ENCODE data around the gene ACOX2.

The ACOX2 gene

DNA sequence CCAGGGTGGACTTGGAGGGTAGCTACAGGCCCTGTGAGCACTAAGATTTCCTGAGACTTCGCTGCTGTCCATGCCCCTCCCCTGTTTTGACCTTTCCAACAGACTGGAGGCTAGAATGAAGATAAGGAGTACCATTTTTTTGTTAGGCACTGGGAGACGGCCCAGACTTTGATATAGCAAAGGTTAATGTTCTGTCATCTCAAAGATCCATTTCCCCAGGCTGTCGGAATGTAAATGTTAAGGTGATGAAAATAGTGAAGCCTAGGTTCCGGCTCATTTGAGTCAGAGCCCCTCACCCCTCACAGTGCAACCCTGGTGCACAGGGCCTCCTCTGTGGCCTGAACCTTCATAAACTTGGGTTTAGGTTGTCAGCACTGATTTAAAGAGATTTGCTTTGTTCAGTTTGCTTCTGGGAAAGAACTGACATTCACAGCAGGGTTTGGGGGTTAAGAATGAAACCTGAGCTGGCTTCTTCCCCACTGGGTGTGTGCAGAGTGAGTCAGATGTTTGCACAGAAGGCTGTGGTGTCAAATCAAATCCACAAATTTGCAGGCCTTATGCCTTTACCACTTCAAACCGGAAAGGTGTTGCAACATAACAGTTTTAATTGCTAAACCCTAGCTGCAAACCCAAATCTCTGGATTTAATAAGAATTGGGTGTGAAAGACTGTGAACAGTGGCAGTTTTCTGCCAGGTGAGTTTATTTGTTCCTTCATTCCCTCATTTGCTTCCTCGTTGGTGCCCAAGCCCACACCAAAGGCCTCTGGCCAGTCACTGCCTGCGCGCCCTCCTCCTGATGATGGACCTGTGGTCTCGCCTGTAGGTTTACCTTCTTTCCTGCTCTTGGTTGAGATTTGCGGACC is 65.7 kb downstream of the ACOX2 start:
- Histone ChIP-seq H3K4me3 (peak overlapping the region; percentile 30; the same call in 1 of the 2 replicates), H3K36me3 (ENCODE audit: insufficient read depth, low read length) (no peaks in the 10 kb centered on the region), H3K9ac (ENCODE audit: insufficient read length) (no peak overlapping the region), H3K27ac (peak overlapping the region; percentile 70; the same call in 1 of the 2 replicates), H3K9me3 (ENCODE audit: low read depth, low read length) (no peaks in the 10 kb centered on the region)
- no peak for TF ChIP-seq EZH2 (IDR thresholded peaks at IDR 0.05)
- TF ChIP-seq POLR2AphosphoS5 (IDR thresholded peaks at IDR 0.05; ENCODE audit: borderline replicate concordance, low read depth, low read length) = peak; percentile 40
- peak; percentile 67 for DNase-seq (ENCODE audit: low read depth, low spot score)

DNA sequence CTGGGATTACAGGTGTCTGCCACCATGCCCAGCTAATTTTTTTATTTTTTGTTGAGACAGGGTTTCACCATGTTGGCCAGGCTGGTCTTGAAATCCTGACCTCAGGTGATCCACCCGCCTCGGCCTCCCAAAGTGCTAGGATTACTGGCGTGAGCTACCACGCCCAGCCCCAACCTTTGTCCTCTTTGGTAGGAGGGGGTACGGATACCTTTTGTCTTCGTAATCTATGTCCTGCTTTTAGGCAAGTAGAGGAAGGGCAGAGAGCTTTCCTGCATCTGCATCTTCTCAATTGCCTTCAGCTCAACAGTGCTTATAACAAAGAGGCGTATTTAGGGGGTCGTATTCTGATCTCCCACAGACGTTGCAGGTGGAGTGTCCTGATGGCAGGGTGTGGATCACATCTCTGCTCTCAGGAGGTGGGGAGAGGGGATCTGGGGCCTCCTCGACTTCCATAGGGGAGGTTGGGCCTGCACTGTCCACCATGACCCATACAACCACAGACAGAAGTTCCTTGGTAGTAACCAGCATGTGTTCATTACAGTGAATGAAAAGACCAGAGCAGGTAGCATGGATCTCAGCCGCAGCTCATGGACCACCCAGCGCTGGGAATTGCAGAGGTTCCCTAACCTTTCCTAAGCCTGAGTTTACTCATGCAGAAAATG is 66.5 kb downstream of the ACOX2 start:
- DNase-seq (ENCODE audit: low read depth, low spot score) = no peak
- Histone ChIP-seq H3K36me3 (ENCODE audit: insufficient read depth, low read length) (no peaks in the 10 kb centered on the region), H3K4me3 (peak overlapping the region; percentile 30; the same call in 1 of the 2 replicates), H3K9me3 (ENCODE audit: low read depth, low read length) (no peaks in the 10 kb centered on the region), H3K27ac (peak overlapping the region; percentile 70; the same call in 1 of the 2 replicates), H3K9ac (ENCODE audit: insufficient read length) (no peak overlapping the region)
- TF ChIP-seq EZH2 (IDR thresholded peaks at IDR 0.05) (no peak), FOXP2 (optimal IDR thresholded peaks at IDR 0.05; ENCODE audit: control extremely low read depth, extremely low read length, insufficient read depth) (no peak), POLR2AphosphoS5 (IDR thresholded peaks at IDR 0.05; ENCODE audit: borderline replicate concordance, low read depth, low read length) (no peak)

DNA sequence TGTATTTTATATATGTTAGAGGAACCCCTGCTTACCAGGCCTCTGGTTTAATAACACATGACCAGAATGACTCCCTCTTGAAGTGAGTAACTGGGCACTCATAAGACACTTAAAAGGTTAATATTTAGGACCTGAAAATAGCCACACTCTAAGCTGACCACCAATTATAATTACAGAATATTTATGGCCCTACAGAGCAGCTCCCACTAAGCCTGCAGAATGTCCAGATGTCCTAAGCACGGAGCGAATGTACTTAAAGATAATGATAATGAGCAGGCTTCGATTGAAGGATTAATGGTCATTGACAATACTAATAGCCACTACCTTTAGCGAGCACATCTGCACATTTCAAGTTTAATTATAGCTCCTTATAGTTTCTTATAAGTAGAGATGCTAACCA is 67.9 kb downstream of the ACOX2 start:
- DNase-seq (ENCODE audit: low read depth, low spot score) = no peak
- no peaks in the 10 kb centered on the region for H3K9me3 ChIP-seq (ENCODE audit: low read depth, low read length)
- no peak overlapping the region for H3K4me3 ChIP-seq
- no peaks in the 10 kb centered on the region for H3K36me3 ChIP-seq (ENCODE audit: insufficient read depth, low read length)
- H3K27ac ChIP-seq = no peak overlapping the region
- no peak for TF ChIP-seq EZH2 (IDR thresholded peaks at IDR 0.05)
- TF ChIP-seq POLR2AphosphoS5 (IDR thresholded peaks at IDR 0.05; ENCODE audit: borderline replicate concordance, low read depth, low read length) = no peak
- TF ChIP-seq FOXP2 (optimal IDR thresholded peaks at IDR 0.05; ENCODE audit: control extremely low read depth, extremely low read length, insufficient read depth) = no peak
- H3K9ac ChIP-seq (ENCODE audit: insufficient read length) = no peak overlapping the region

DNA sequence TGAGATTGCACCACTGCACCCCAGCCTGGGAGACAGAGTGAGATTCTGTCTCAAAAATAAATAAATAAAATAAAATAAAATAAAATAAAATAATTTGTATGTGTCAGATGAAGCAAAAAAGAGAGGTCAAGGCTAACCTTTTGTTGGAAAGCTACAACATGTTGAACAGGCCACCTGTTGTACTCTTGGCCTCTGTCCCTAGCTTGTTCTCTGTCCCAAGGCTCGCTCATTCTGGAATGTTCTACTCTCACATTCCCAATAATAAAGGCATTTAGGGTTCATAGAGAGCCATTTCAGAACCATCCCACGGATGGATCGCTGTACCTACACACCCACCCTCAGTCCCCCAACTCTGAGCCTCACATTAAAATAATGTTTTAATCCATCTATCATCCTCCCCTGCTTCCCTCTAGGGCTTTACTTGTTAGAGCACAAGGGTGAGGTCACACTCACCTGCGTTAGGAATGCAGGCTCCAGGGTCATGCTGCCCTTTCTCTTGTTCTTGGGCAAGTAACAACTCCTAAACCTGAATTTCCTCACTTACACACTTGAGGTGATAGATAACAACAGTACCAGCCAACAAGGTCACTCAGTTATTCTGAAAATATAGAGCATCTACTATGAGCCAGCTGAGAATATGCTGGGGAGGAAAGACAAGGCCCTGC is 70.0 kb downstream of the ACOX2 start:
- Histone ChIP-seq H3K27ac (no peak overlapping the region), H3K36me3 (ENCODE audit: insufficient read depth, low read length) (no peaks in the 10 kb centered on the region), H3K4me3 (no peak overlapping the region), H3K9ac (ENCODE audit: insufficient read length) (no peak overlapping the region), H3K9me3 (ENCODE audit: low read depth, low read length) (no peaks in the 10 kb centered on the region)
- no peak for DNase-seq (ENCODE audit: low read depth, low spot score)
- TF ChIP-seq EZH2 (IDR thresholded peaks at IDR 0.05) (no peak), POLR2AphosphoS5 (IDR thresholded peaks at IDR 0.05; ENCODE audit: borderline replicate concordance, low read depth, low read length) (no peak), FOXP2 (optimal IDR thresholded peaks at IDR 0.05; ENCODE audit: control extremely low read depth, extremely low read length, insufficient read depth) (no peak)

DNA sequence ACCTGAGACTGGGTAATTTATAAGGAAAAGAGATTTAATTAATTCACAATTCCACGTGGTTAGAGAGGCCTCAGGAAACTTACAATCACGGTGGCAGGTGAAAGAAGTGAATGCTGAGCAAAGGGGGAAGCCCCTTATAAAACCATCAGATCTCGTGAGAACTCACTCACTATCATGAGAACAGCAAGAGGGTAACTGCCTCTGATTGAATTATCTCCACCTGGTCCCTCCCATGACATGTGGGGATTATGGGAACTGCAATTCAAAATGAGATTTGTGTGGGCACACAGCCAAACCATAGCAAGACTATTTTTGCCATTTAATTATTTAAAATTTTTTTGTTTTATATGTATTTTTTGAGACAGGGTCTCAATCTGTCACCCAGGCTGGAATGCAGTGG is 72.1 kb downstream of the ACOX2 start:
- Histone ChIP-seq H3K4me3 (no peak overlapping the region), H3K27ac (no peak overlapping the region), H3K36me3 (ENCODE audit: insufficient read depth, low read length) (no peaks in the 10 kb centered on the region), H3K9ac (ENCODE audit: insufficient read length) (no peak overlapping the region), H3K9me3 (ENCODE audit: low read depth, low read length) (no peaks in the 10 kb centered on the region)
- TF ChIP-seq EZH2 (IDR thresholded peaks at IDR 0.05) (no peak), POLR2AphosphoS5 (IDR thresholded peaks at IDR 0.05; ENCODE audit: borderline replicate concordance, low read depth, low read length) (no peak), FOXP2 (optimal IDR thresholded peaks at IDR 0.05; ENCODE audit: control extremely low read depth, extremely low read length, insufficient read depth) (no peak)
- DNase-seq (ENCODE audit: low read depth, low spot score) = no peak

DNA sequence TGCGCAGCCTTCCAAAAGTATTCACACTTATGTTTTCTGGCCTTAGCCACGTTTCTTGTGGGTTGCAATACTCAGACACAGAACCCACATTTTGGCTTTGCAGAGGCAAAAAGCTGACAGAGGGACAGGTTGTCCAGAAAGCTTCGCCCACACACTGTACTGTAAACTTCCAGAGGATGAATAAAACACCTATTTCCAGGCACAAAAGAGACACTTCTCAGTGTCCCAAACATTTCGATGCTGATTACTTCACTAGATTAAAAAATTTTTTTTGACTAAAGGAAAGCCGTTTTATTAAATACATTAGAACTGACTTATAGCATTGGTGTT is 73.1 kb downstream of the ACOX2 start:
- DNase-seq (ENCODE audit: low read depth, low spot score) = no peak
- Histone ChIP-seq H3K27ac (peak overlapping the region; percentile 78; the same call in 1 of the 2 replicates), H3K4me3 (no peak overlapping the region), H3K9me3 (ENCODE audit: low read depth, low read length) (no peaks in the 10 kb centered on the region), H3K9ac (ENCODE audit: insufficient read length) (no peak overlapping the region), H3K36me3 (ENCODE audit: insufficient read depth, low read length) (no peaks in the 10 kb centered on the region)
- no peak for TF ChIP-seq FOXP2 (optimal IDR thresholded peaks at IDR 0.05; ENCODE audit: control extremely low read depth, extremely low read length, insufficient read depth)
- TF ChIP-seq POLR2AphosphoS5 (IDR thresholded peaks at IDR 0.05; ENCODE audit: borderline replicate concordance, low read depth, low read length) = no peak
- TF ChIP-seq EZH2 (IDR thresholded peaks at IDR 0.05) = no peak

DNA sequence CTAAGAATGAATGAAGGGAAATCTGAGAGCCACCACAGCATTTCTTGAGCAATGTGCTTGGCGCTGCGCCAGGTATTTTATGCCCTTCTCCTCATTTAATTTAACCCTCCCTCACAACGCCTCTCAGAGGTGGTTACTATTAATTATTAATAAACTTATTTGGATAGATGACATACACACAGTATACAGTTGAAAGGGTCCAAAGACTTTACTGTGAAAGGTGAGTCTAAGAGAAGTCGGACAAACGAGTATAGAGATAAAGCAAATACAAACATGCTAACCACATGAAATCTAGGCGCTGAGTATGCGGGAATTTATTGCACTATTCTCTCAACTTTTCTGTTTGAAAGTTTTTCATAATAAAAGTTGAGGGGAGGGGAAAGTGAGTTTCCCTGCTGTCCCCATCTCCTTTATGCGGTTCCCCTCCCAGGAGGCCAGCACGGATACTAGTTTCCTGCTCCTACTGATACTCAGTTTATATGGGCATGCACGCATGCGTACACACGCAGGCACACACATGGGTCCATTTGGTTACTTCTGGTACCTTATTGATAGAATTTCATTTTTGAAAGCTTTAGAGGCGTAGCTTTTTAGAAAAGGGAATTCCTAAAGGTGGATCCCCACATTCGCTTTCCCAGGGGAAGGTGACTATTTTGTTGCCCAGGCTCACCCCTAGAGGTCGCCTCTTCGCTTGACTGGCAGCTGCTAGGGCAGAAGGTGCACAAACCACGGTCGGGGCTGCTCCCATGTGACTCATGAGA is 73.6 kb downstream of the ACOX2 start:
- TF ChIP-seq EZH2 (IDR thresholded peaks at IDR 0.05) = no peak
- no peak for TF ChIP-seq FOXP2 (optimal IDR thresholded peaks at IDR 0.05; ENCODE audit: control extremely low read depth, extremely low read length, insufficient read depth)
- TF ChIP-seq POLR2AphosphoS5 (IDR thresholded peaks at IDR 0.05; ENCODE audit: borderline replicate concordance, low read depth, low read length) = 0 out of 2 replicates have a peak, but pooled peaks have one; percentile 23
- Histone ChIP-seq H3K36me3 (ENCODE audit: insufficient read depth, low read length) (no peaks in the 10 kb centered on the region), H3K9me3 (ENCODE audit: low read depth, low read length) (no peaks in the 10 kb centered on the region), H3K27ac (peak overlapping the region; percentile 78), H3K9ac (ENCODE audit: insufficient read length) (no peak overlapping the region), H3K4me3 (peak overlapping the region; percentile 49)
- peak; percentile 39 for DNase-seq (ENCODE audit: low read depth, low spot score)

DNA sequence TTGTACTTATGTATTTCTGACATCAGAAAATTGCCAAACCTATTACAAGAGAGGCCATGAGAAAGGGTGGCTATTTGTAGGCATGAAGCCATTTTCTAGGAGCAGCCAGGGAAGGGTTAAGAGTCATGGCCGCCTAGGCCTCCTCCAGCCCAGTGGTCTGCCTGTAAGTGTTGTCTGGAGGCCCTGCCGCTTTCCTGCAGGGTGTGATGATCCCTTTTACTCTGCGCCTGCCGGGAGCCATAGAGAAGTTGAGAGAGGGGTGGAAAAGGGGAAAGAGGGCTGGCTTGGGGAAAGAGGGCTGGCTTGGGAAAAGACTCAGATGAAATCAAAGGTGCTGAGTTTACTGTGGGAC is 74.2 kb downstream of the ACOX2 start:
- Histone ChIP-seq H3K27ac (peak overlapping the region; percentile 78), H3K9ac (ENCODE audit: insufficient read length) (no peak overlapping the region), H3K36me3 (ENCODE audit: insufficient read depth, low read length) (no peaks in the 10 kb centered on the region), H3K9me3 (ENCODE audit: low read depth, low read length) (no peaks in the 10 kb centered on the region), H3K4me3 (no peak overlapping the region)
- DNase-seq (ENCODE audit: low read depth, low spot score) = no peak
- no peak for TF ChIP-seq EZH2 (IDR thresholded peaks at IDR 0.05)
- TF ChIP-seq FOXP2 (optimal IDR thresholded peaks at IDR 0.05; ENCODE audit: control extremely low read depth, extremely low read length, insufficient read depth) = no peak
- no peak for TF ChIP-seq POLR2AphosphoS5 (IDR thresholded peaks at IDR 0.05; ENCODE audit: borderline replicate concordance, low read depth, low read length)
